HG02885 (cell line): ENCODE data around the gene NHLRC1.

Experiments
- ATAC-seq: cut with Tn5 transposase; IDR thresholded peaks from one replicate; pipeline ENCODE4 v1.9.1; 2021; ENCODE audit warnings: mild to moderate bottlenecking; ENCODE audit not compliant: unreplicated experiment, poor library complexity

Gene NHLRC1

DNA sequence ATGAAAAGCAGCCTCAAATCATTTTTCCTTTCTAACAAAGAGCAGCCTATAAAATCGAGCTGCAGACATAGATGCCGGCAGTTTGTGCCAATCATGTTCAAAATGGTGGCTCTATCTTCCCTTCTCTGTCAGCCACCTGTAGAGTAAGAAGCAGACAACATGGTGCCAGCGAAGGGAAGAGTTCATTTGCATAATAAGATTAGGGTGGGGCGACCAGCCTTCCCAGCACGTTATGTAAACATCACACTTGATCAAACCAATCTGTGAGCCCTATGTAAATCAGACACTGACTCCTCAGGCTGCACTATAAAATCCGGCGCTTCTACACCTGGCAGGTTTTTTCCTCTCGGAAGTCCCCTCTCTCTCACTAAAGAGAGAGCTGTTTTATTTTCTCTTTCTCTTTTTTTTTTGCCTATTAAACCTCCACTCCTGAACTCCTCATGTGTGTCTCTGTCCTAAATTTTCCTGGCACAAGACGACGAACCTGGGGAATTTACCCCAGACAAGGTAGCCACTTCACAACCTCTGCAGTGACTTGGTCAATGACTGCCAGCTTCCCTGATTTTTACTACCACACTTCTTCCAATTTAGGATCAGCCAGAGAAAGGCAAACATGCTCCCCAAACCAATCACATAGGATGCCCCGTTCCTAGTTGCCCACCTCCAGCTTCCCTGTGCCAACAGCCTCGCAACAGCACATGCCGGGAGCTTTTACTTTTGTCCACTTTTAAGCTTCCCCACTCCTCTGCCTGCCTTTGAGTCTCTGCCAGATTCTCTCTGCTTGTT, 19.5 kb upstream of the NHLRC1 start:
- ATAC-seq, result no peak

DNA sequence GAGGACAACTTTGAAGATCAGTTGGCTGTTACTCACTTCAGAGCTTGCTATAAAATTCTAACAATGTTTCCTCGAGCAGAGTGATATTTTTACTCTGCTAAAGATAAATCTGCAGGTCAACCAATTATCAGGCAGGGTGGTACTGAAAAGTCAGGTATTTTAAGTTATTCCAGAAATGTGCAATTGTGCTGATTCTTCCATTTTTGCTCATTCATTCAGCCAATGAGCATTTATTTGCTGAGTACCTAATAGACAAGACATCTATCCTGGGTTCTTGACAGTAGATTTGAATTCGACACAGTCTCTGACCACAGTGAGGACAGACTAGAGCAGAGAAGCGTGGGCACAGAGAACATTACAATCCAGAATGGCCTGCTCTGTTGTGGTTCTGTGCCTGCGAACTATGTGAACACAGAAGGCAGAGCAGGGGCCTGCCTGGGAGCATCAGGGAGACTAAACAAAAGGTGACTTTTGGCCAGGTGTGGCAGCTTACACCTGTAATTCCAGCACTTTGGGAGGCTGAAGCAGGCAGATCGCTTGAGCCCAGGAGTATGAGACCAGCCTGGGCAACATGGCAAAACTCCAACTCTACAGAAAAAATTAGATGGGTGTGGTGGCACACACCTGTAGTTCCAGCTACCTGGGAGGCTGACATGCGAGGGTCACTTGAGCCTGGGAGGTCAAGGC, 17.6 kb upstream of the NHLRC1 start:
- no peak for ATAC-seq

GRCh38 chr6:18138906-18139305, 16.4 kb upstream of the NHLRC1 start:
- ATAC-seq, result no peak

GRCh38 chr6:18136260-18136659, 13.8 kb upstream of the NHLRC1 start:
- no peak for ATAC-seq

DNA sequence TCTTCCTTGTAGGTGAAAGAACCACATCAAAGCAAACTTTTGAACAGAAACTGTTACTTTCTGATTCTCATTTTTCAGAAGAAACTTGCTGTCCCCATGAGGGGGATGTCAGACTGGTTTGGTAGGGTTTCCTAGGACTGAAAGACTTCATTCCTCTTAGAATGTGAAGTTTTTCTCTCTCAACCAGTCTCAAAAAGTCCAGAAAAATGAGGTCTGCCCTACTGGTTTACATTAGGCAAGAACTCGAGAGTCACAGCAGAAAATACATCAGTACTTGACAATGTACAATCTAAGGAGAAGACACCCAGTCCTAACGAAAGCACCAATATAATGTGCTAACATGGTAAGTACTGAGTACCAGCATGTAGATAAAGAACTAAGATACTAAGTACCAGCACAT, 12.7 kb upstream of the NHLRC1 start:
- ATAC-seq, result no peak

GRCh38 chr6:18132346-18132745, 9.9 kb upstream of the NHLRC1 start:
- no peak for ATAC-seq

- ATAC-seq, result no peak
Observed at GRCh38 chr6:18126121-18126520, 3.6 kb upstream of the NHLRC1 start.

DNA sequence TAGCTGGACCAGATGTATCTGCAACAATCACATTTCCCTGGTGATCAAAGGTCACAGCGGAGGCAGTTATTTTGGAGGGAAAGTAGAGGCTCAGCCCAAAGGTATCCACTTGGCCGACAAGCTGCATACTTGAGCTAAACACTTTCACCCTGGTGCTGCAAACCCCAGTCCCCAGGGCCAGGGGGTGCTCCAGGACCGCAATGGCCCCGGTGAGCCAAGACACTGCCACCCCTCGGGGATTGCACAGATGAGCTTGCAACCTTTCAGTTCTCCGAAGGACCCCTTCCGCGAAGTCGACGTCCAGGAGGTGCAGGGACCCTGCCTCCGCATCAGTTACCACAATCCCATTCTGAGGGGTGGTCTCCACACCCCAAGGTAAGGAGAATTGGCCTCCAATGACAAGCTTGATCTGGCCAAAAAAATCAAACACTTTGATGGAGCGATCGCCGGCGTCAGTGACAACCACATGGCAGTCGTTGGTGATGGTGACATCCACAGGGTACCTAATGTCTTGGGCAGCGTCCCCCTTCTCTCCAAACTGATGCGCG, 823 bp downstream of the NHLRC1 start:
- ATAC-seq, result no peak

- no peak for ATAC-seq
Observed at GRCh38 chr6:18119236-18119635, 3.2 kb downstream of the NHLRC1 start.

DNA sequence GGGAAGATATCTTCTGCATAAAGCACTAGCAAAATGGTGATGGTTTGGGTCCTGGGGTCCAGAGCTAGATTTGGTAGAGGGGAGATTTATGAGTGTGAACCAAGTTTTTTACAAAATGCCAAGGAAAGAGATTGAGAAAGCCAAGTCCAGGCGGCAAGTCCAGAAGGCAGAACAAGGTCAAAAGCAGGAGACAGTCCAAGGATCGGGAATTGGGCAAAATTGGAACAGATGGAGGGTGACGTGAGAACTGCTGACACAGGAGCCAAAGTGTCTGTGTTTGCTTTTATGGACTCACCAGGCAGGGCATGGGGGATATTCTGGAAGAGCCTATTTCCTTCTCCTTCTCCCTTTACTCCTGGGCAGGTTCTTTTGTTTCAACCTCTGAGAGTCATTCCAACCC, 4.1 kb downstream of the NHLRC1 start:
- ATAC-seq, result no peak

GRCh38 chr6:18117136-18117535, 5.3 kb downstream of the NHLRC1 start:
- no peak for ATAC-seq

DNA sequence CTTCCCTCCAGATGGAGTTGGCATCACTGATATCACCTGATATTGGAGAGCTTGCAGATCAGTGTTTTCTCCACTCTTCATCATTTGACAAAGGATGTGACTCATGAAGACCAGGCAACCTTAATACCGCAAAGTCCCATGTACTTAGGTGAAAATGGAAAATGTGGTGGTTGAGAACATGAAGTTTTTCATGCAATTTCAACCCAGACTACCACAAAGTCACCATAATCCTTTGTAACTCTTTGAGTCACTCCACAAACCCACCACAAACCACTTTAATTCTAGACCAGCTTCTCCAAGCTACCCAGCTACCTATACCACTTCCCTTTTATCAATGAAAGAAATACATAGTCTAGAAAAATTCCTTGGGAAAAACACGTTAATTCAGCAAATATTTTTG, 7.1 kb downstream of the NHLRC1 start:
- ATAC-seq, result no peak

GRCh38 chr6:18110162-18110561, 12.3 kb downstream of the NHLRC1 start:
- ATAC-seq, result no peak

DNA sequence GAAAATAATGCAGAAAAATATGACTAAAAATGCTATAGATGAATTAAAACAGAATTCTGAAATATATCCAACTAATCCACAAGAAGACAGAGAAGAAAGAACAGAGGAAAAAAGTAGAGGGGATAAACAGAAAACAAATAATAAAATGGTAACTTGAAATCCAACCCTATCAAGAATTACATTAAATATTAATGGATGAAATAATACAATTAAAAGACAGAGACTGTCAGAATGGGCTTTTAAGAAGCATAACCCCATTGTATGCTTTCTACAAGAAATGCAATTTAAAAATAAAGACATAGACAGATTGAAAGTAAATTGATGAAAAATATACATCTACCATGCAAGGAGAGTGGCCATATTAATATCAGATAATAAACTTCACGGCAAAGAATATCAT, 15.4 kb downstream of the NHLRC1 start:
- ATAC-seq, result no peak

DNA sequence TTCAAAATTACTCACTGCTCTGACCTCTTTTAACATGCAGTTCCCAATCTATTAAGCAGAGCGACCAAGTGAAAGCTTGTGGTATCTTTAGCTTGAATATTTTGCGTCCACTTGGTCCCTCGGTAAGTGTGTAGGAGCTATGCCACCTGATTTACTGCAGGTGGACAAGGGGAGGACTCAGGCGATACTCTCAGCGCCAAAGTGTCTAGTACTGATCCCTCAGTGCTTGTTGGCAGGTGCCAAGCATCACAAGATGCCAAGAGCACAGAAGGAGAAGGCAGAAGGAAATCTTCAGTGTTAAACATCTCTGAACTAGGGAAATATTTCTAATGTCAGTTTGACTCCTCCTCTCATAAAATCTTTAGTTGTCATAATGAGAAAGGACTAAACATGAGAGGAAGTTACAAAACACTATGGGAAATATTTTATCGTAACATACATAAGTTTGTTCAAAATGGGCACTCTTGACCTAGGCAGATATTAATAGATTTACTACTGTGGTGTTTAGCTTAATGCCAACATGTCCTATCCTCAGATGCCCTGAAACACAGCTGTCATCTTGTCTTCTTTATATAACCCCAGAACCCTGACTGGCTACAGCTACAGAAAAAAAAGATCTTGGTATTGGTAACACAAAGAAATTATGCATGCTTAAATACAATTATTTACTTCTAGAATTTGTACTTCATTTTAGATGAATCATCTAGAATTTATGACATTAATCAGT, 19.5 kb downstream of the NHLRC1 start:
- ATAC-seq, result no peak

DNA sequence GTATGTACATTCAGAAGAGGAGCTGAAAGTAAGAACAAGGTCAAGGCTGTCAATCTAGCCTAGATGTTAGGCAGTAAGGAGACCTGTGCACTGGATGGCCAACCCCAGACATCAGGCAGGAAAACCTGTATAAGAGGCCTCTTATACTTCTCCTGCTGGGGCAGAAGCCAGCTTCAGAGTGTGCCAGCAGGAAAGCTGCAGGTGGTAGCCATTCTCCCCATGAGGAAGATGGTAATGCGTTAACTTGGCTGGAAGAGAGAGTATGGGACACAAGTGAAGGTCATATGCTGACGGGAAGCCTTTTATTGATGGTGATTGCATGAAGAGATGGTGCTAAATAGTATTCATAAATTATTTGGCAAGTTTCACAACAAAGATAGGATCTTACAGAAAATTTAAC, 20.6 kb downstream of the NHLRC1 start:
- no peak for ATAC-seq

- ATAC-seq, result no peak
Observed at GRCh38 chr6:18101271-18101670, 21.2 kb downstream of the NHLRC1 start.

- no peak for ATAC-seq
Observed at GRCh38 chr6:18100296-18100695, 22.2 kb downstream of the NHLRC1 start.

DNA sequence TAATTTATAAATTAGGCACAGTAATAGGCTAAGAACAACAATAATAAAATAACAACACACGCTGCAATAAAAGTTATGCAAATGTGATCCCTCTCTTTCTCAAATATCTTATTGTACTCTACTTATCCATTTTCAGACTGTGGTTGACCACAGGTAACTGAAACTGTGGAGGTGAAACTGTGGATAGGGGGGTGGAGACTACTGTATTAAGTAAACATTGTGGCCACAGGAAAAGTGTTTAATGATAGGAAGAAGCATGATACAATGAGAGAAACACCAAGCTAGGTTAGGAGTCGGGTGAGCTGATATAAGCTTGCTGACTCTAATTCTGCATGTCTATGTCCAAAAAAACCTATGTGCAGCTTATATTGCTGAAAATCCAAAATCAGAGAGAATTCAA, 23.0 kb downstream of the NHLRC1 start:
- no peak for ATAC-seq

DNA sequence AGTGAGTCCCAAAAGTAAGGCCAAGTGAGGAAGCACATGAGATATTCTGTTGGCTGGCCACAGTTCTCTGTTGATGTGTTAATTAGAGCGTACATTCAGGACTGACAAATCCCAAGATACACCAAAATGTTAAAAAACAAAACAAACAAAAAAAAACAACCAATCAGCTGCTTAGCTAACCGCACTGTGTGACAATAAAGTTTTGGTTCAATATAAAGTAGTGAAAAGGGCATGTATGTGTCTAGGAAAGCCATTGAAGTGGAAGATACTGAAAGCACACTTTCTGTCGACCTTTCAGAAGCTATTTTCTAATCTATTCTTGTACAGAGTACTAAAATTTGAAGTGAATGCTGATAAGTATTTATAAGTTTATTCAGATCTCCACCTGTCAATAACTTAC, 26.1 kb downstream of the NHLRC1 start:
- no peak for ATAC-seq

GRCh38 chr6:18091382-18091781, 31.1 kb downstream of the NHLRC1 start:
- no peak for ATAC-seq
